H9 (cell line): ENCODE results near the gene FAM228B. TPM values are rescaled to one million over a fixed set of nuclear protein-coding genes. Genes with fewer than 3 reads are reported as not detected.

Experiments
- DNase-seq: peaks from one replicate; pipeline ENCODE4 v3.0.0-alpha.2; 2017
- H2AFZ ChIP-seq: one replicate; pipeline ENCODE4 v1.6.1; 2013; ENCODE audit warnings: mild to moderate bottlenecking, low read length, control low read depth, moderate library complexity
- H2AK5ac ChIP-seq: 2 replicates; pipeline ENCODE4 v1.6.1; 2013; ENCODE audit warnings: low read length, control low read depth, mixed read lengths; ENCODE audit not compliant: insufficient read length
- H2BK120ac ChIP-seq: one replicate; pipeline ENCODE4 v1.6.1; 2013; ENCODE audit warnings: low read depth, mild to moderate bottlenecking, low read length, control low read depth, inconsistent platforms; ENCODE audit not compliant: poor library complexity, severe bottlenecking
- H2BK12ac ChIP-seq: 2 replicates; pipeline ENCODE4 v1.6.1; 2013; ENCODE audit warnings: low read length, control low read depth, mixed read lengths, low read depth; ENCODE audit not compliant: insufficient read length
- H2BK15ac ChIP-seq: 2 replicates; pipeline ENCODE4 v1.6.1; 2013; ENCODE audit warnings: low read depth, low read length, control low read depth
- H2BK20ac ChIP-seq: one replicate; pipeline ENCODE4 v1.6.1; 2013; ENCODE audit warnings: low read depth, mild to moderate bottlenecking, low read length, control low read depth, inconsistent platforms; ENCODE audit not compliant: poor library complexity, severe bottlenecking
- H2BK5ac ChIP-seq: 2 replicates; pipeline ENCODE4 v1.6.1; 2013; ENCODE audit warnings: low read length, control low read depth, mixed read lengths; ENCODE audit not compliant: insufficient read length
- H3K14ac ChIP-seq: 2 replicates; pipeline ENCODE4 v1.6.1; 2013; ENCODE audit warnings: low read length, control low read depth; ENCODE audit not compliant: insufficient read depth
- H3K18ac ChIP-seq: 2 replicates; pipeline ENCODE4 v1.6.1; 2013; ENCODE audit warnings: low read depth, mild to moderate bottlenecking, mixed read lengths, low read length, control low read depth; ENCODE audit not compliant: insufficient read length
- H3K23ac ChIP-seq: 2 replicates; pipeline ENCODE4 v1.6.1; 2013; ENCODE audit warnings: low read length, control low read depth, mixed read lengths, low read depth; ENCODE audit not compliant: insufficient read length
- H3K23me2 ChIP-seq: 2 replicates; pipeline ENCODE4 v1.6.1; 2013; ENCODE audit warnings: low read depth, mild to moderate bottlenecking, mixed read lengths, low read length, control low read depth; ENCODE audit not compliant: insufficient read length, poor library complexity, severe bottlenecking
- H3K27ac ChIP-seq: 2 replicates; pipeline ENCODE4 v1.5.1; 2013; ENCODE audit warnings: low read length, control low read depth, mixed read lengths, low read depth; ENCODE audit not compliant: insufficient read length
- H3K27me3 ChIP-seq: 2 replicates; pipeline ENCODE4 v1.6.1; 2013; ENCODE audit warnings: low read length, control low read depth, inconsistent platforms; ENCODE audit not compliant: insufficient read depth
- H3K4ac ChIP-seq: 2 replicates; pipeline ENCODE4 v1.6.1; 2013; ENCODE audit warnings: low read depth, mild to moderate bottlenecking, control low read depth, inconsistent platforms, low read length, moderate library complexity
- H3K4me1 ChIP-seq: 2 replicates; pipeline ENCODE4 v1.6.1; 2013; ENCODE audit warnings: low read length, control low read depth, inconsistent platforms; ENCODE audit not compliant: insufficient read depth
- H3K4me2 ChIP-seq: 2 replicates; pipeline ENCODE4 v1.6.1; 2013; ENCODE audit warnings: low read length, control low read depth, mixed read lengths; ENCODE audit not compliant: insufficient read length, insufficient read depth
- H3K56ac ChIP-seq: 2 replicates; pipeline ENCODE4 v1.6.1; 2013; ENCODE audit warnings: low read depth, mild to moderate bottlenecking, mixed read lengths, low read length, control low read depth; ENCODE audit not compliant: insufficient read length
- H3K79me1 ChIP-seq: 2 replicates; pipeline ENCODE4 v1.6.1; 2013; ENCODE audit warnings: low read depth, mild to moderate bottlenecking, moderate library complexity, low read length, control low read depth, inconsistent platforms; ENCODE audit not compliant: insufficient read depth, poor library complexity, severe bottlenecking
- H3K79me2 ChIP-seq: 2 replicates; pipeline ENCODE4 v1.6.1; 2013; ENCODE audit warnings: low read length, control low read depth, inconsistent platforms; ENCODE audit not compliant: insufficient read depth
- H3K9ac ChIP-seq: 2 replicates; pipeline ENCODE4 v1.6.1; 2013; ENCODE audit warnings: low read length, control low read depth, mixed read lengths; ENCODE audit not compliant: insufficient read length; ENCODE audit errors: extremely low read depth
- H3K9me3 ChIP-seq: one replicate; pipeline ENCODE4 v1.6.1; 2013; ENCODE audit warnings: low read depth, low read length, inconsistent platforms; ENCODE audit not compliant: control insufficient read depth
- H3T11ph ChIP-seq: one replicate; pipeline ENCODE4 v1.6.1; 2013; ENCODE audit warnings: mild to moderate bottlenecking, low read length, control low read depth, inconsistent platforms
- H4K20me1 ChIP-seq: one replicate; pipeline ENCODE4 v1.6.1; 2013; ENCODE audit not compliant: control insufficient read depth, insufficient read length, insufficient read depth
- H4K5ac ChIP-seq: 2 replicates; pipeline ENCODE4 v1.6.1; 2013; ENCODE audit warnings: low read depth, mild to moderate bottlenecking, mixed read lengths, low read length, control low read depth; ENCODE audit not compliant: insufficient read length
- H4K8ac ChIP-seq: replicated peaks from 2 replicates; pipeline ENCODE4 v1.6.1; 2013; ENCODE audit warnings: low read length, control low read depth, mixed read lengths, low read depth; ENCODE audit not compliant: insufficient read length
- H4K91ac ChIP-seq: 2 replicates; pipeline ENCODE4 v1.6.1; 2013; ENCODE audit warnings: low read depth, mild to moderate bottlenecking, moderate library complexity, mixed read lengths, low read length, control low read depth; ENCODE audit not compliant: insufficient read length
- H3K27ac Mint-ChIP-seq, 3 experiments: 2 replicates in 2 of 3; 3 replicates in 1 of 3; pipeline ENCODE4 v1.8.0; 2020 to 2021; ENCODE audit warnings: mixed read lengths in 3 of 3, mild to moderate bottlenecking in 1 of 3, moderate library complexity in 1 of 3
- H3K27me3 Mint-ChIP-seq: 2 replicates; pipeline ENCODE4 v1.8.0; 2021; ENCODE audit warnings: low read depth, mild to moderate bottlenecking, moderate library complexity, mixed read lengths
- H3K36me3 Mint-ChIP-seq, 3 experiments: 2 replicates in 2 of 3; 3 replicates in 1 of 3; pipeline ENCODE4 v1.8.0; 2020 to 2021; ENCODE audit warnings: low read depth in 3 of 3, mixed read lengths in 3 of 3; ENCODE audit not compliant: insufficient read depth in 1 of 3
- H3K4me1 Mint-ChIP-seq, 2 experiments: 2 replicates each; pipeline ENCODE4 v1.8.0; 2020; ENCODE audit warnings: mixed read lengths in 2 of 2
- H3K4me3 Mint-ChIP-seq, 2 experiments: 2 replicates in 1 of 2; 3 replicates in 1 of 2; pipeline ENCODE4 v1.8.0; 2020 to 2021; ENCODE audit warnings: mild to moderate bottlenecking in 2 of 2, mixed read lengths in 2 of 2, moderate library complexity in 1 of 2
- H3K9me3 Mint-ChIP-seq, 2 experiments: 2 replicates in 1 of 2; 3 replicates in 1 of 2; pipeline ENCODE4 v1.8.0; 2020; ENCODE audit warnings: mild to moderate bottlenecking in 2 of 2, mixed read lengths in 2 of 2, moderate library complexity in 1 of 2
- CTCF ChIP-seq: fragments of 200-600 bp; sonication (generic); conservative IDR thresholded peaks from 3 replicates; pipeline ENCODE4 v1.8.0; 2021; ENCODE audit warnings: antibody characterized with exemption, mild to moderate bottlenecking
- WGBS: extraction: QIAGEN DNeasy Blood & Tissue Kit; methylation state at CpG from one replicate; pipeline ENCODE4 v1.1.7; 2013; ENCODE audit warnings: missing lambda C conversion rate, low lambda C conversion rate, mixed read lengths; ENCODE audit not compliant: insufficient read length; ENCODE audit errors: extremely low coverage; 5-methylcytosine and 5-hydroxymethylcytosine counted together
- total RNA-seq: library from RNA; stranded (reverse); gene quantifications from 2 replicates; pipeline ENCODE4 v1.2.1, GENCODE V29; 2021

The FAM228B gene
- total RNA-seq, 1 experiment from 2014 or later = 6.5 TPM

GRCh38 chr2:24200799-24201198 lies 77.5 kb downstream of the FAM228B start:
- H4K5ac ChIP-seq = no peak overlapping the region
- Mint-ChIP-seq H3K36me3 (peaks cover 0 to 5% (median 0%) of the 10 kb centered on the region in 3 experiments; a peak in 1 of 7 replicates), H3K4me1 (peaks cover 0 to 9% of the 10 kb centered on the region in 2 experiments; a peak in 2 of 4 replicates), H3K9me3 (no peaks in the 10 kb centered on the region), H3K4me3 (no peak overlapping the region), H3K27ac (no peak overlapping the region), H3K27me3 (peaks cover 3% of the 10 kb centered on the region)
- H4K20me1 ChIP-seq = no peaks in the 10 kb centered on the region
- no peak overlapping the region for H3K23ac ChIP-seq
- H2BK12ac ChIP-seq = no peak overlapping the region
- no peak overlapping the region for H3K9ac ChIP-seq
- no peak overlapping the region for H4K8ac ChIP-seq
- no peak overlapping the region for H2BK5ac ChIP-seq
- WGBS = no CpG with 5 or more reads among the region's 3 CpGs
- no peaks in the 10 kb centered on the region for H3K27me3 ChIP-seq
- no peak for TF ChIP-seq CTCF
- H3K9me3 ChIP-seq = no peaks in the 10 kb centered on the region
- H3K4ac ChIP-seq = no peak overlapping the region
- H2AFZ ChIP-seq = no peak overlapping the region
- no peaks in the 10 kb centered on the region for H3K79me1 ChIP-seq
- no peak overlapping the region for H3K18ac ChIP-seq
- no peak overlapping the region for H3K27ac ChIP-seq
- no peak overlapping the region for H3T11ph ChIP-seq
- no peaks in the 10 kb centered on the region for H3K4me1 ChIP-seq
- H3K23me2 ChIP-seq = no peaks in the 10 kb centered on the region
- no peak for DNase-seq
- H2BK15ac ChIP-seq = no peak overlapping the region
- H3K79me2 ChIP-seq = no peaks in the 10 kb centered on the region
- H3K56ac ChIP-seq = no peak overlapping the region
- no peak overlapping the region for H3K4me2 ChIP-seq
- no peak overlapping the region for H2BK120ac ChIP-seq
- H3K14ac ChIP-seq = no peak overlapping the region
- H2BK20ac ChIP-seq = no peak overlapping the region
- H2AK5ac ChIP-seq = no peak overlapping the region
- H4K91ac ChIP-seq = no peak overlapping the region
